GM12878 (cell line): ENCODE measurements around the gene IRF1. TPM values are rescaled to one million over a fixed set of nuclear protein-coding genes. Genes with fewer than 3 reads are reported as not detected.

Experiments
- BMI1 ChIP-seq: fragments of 450-650 bp; IDR thresholded peaks from 2 replicates; pipeline ENCODE4 v1.6.1; 2016; ENCODE audit warnings: mild to moderate bottlenecking, moderate library complexity, borderline replicate concordance
- CHD4 ChIP-seq: fragments of 200-600 bp; sonication (generic); IDR thresholded peaks from 2 replicates; pipeline ENCODE4 v1.6.1; 2016; ENCODE audit warnings: mild to moderate bottlenecking
- CTCF ChIP-seq, 3 experiments: IDR thresholded peaks in 2 of 3; conservative IDR thresholded peaks in 1 of 3; 2 replicates each; pipeline ENCODE4 v1.5.1; 2011; ENCODE audit warnings: low read depth in 3 of 3, low read length in 3 of 3, mild to moderate bottlenecking in 3 of 3, control low read depth in 2 of 3, moderate library complexity in 2 of 3, inconsistent platforms in 1 of 3, mixed read lengths in 1 of 3; ENCODE audit not compliant: control insufficient read depth in 2 of 3, insufficient read depth in 1 of 3; ENCODE audit errors: extremely low read depth in 1 of 3
- ETV6 ChIP-seq, 2 experiments: fragments of 450-650 bp in 1 of 2; IDR thresholded peaks in 1 of 2; conservative IDR thresholded peaks in 1 of 2; 2 replicates each; pipeline ENCODE4 v1.6.1; 2014; ENCODE audit warnings: antibody characterized with exemption in 1 of 2, borderline replicate concordance in 1 of 2, low read depth in 1 of 2, mild to moderate bottlenecking in 1 of 2, moderate library complexity in 1 of 2
- MYB ChIP-seq: fragments of 150-350 bp; IDR thresholded peaks from 2 replicates; pipeline ENCODE4 v1.6.1; 2014; ENCODE audit warnings: mild to moderate bottlenecking, low read depth, low read length, borderline replicate concordance
- MYC ChIP-seq: IDR thresholded peaks from 2 replicates; pipeline ENCODE4 v1.6.1; 2011; ENCODE audit warnings: mild to moderate bottlenecking, low read length, moderate library complexity, inconsistent platforms; ENCODE audit not compliant: insufficient read depth, insufficient replicate concordance, insufficient read length, severe bottlenecking
- NBN ChIP-seq: fragments of 450-650 bp; IDR thresholded peaks from 2 replicates; pipeline ENCODE4 v1.6.1; 2016
- NFYA ChIP-seq: IDR thresholded peaks from 2 replicates; pipeline ENCODE4 v1.6.1; 2011; ENCODE audit warnings: low read depth, mild to moderate bottlenecking, low read length, improper control_type of control experiment, borderline replicate concordance
- NRF1 ChIP-seq: conservative IDR thresholded peaks from 2 replicates; pipeline ENCODE4 v1.6.1; 2011; ENCODE audit warnings: mild to moderate bottlenecking, low read depth, low read length, improper control_type of control experiment
- PAX8 ChIP-seq: fragments of 450-650 bp; IDR thresholded peaks from 2 replicates; pipeline ENCODE4 v1.6.1; 2017; ENCODE audit warnings: mild to moderate bottlenecking, moderate library complexity
- RB1 ChIP-seq: fragments of 450-650 bp; formaldehyde crosslinking; IDR thresholded peaks from 2 replicates; pipeline ENCODE4 v1.6.1; 2017; ENCODE audit warnings: mild to moderate bottlenecking, borderline replicate concordance
- RUNX3 ChIP-seq: IDR thresholded peaks from 2 replicates; pipeline ENCODE4 v1.6.1; 2012; ENCODE audit warnings: low read length, inconsistent platforms
- SIN3A ChIP-seq: IDR thresholded peaks from 2 replicates; pipeline ENCODE4 v1.6.1; 2012; ENCODE audit warnings: low read depth, low read length, improper control_type of control experiment
- SMARCA5 ChIP-seq: fragments of 450-650 bp; IDR thresholded peaks from 2 replicates; pipeline ENCODE4 v1.6.1; 2017; ENCODE audit warnings: mild to moderate bottlenecking
- YBX1 ChIP-seq: fragments of 450-650 bp; IDR thresholded peaks from 2 replicates; pipeline ENCODE4 v1.6.1; 2016; ENCODE audit warnings: antibody characterized with exemption
- ZNF622 ChIP-seq: fragments of 450-650 bp; IDR thresholded peaks from 2 replicates; pipeline ENCODE4 v1.6.1; 2017; ENCODE audit warnings: mild to moderate bottlenecking, inconsistent platforms
- polyA plus RNA-seq, 11 experiments: library from polyadenylated mRNA; depleted of rRNA in 4 of 11; unstranded in 6 of 11; stranded (reverse) in 5 of 11; fragments of >200 nt; fragmentation: Nextera tagmentation in 4 of 11; fragmentation: Illumina TruSeq in 1 of 11; extraction: Ambion mirVana in 4 of 11; extraction: Trizol in 1 of 11; gene quantifications; 1 replicate in 1 of 11; 2 replicates in 10 of 11; pipeline versions ENCODE4 v1.2.1 to v1.2.3, GENCODE V29; 2011 to 2016; ENCODE audit warnings: inconsistent platforms in 2 of 11, missing spikeins in 2 of 11, low read depth in 1 of 11
- total RNA-seq, 4 experiments: library from RNA; depleted of rRNA in 3 of 4; stranded (reverse); fragments of >200 nt in 3 of 4; fragmentation: Illumina TruSeq in 1 of 4; extraction: Trizol in 1 of 4; gene quantifications; 2 replicates each; pipeline versions ENCODE4 v1.2.1 to v1.2.3, GENCODE V29; 2013 to 2021
- TF ChIP-seq, protein P1 (sequence below): IDR thresholded peaks from 2 replicates; pipeline ENCODE4 v1.6.1; 2011; ENCODE audit warnings: borderline replicate concordance, low read depth, mild to moderate bottlenecking, moderate library complexity, low read length; ENCODE audit not compliant: insufficient read depth, poor library complexity, severe bottlenecking
- TF ChIP-seq, protein P2 (sequence below): IDR thresholded peaks from 2 replicates; pipeline ENCODE4 v1.6.1; 2012; ENCODE audit warnings: improper control_type of control experiment, low read depth, low read length; ENCODE audit not compliant: insufficient replicate concordance

IRF1 gene
- total and polyA plus RNA-seq, 10 of the 15 experiments (the other 5 are each of a cell fraction or from before 2014, with no cell fraction given) = 6.9 to 68.0 (median 49.6) TPM

- 0 out of 6 replicates have a peak, but pooled peaks of 2 of the 3 experiments have one; percentile 3 to 7 for TF ChIP-seq CTCF (IDR thresholded peaks at IDR 0.05 in 2 of 3, conservative IDR thresholded peaks at IDR 0.05 in 1 of 3; ENCODE audit: control insufficient read depth in 2 of 3, extremely low read depth in 1 of 3, insufficient read depth in 1 of 3, low read depth in 3 of 3, low read length in 3 of 3)
- TF ChIP-seq, protein P1, sequence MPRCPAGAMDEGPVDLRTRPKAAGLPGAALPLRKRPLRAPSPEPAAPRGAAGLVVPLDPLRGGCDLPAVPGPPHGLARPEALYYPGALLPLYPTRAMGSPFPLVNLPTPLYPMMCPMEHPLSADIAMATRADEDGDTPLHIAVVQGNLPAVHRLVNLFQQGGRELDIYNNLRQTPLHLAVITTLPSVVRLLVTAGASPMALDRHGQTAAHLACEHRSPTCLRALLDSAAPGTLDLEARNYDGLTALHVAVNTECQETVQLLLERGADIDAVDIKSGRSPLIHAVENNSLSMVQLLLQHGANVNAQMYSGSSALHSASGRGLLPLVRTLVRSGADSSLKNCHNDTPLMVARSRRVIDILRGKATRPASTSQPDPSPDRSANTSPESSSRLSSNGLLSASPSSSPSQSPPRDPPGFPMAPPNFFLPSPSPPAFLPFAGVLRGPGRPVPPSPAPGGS = peak; percentile 65
- no peak for TF ChIP-seq MYB
- peak; percentile 12; the same call in 1 of the 2 replicates for TF ChIP-seq NBN
- no peak; the same call in 1 of the 2 replicates for TF ChIP-seq RB1
- TF ChIP-seq NRF1 = no peak
- no peak for TF ChIP-seq SMARCA5
- TF ChIP-seq, protein P2, sequence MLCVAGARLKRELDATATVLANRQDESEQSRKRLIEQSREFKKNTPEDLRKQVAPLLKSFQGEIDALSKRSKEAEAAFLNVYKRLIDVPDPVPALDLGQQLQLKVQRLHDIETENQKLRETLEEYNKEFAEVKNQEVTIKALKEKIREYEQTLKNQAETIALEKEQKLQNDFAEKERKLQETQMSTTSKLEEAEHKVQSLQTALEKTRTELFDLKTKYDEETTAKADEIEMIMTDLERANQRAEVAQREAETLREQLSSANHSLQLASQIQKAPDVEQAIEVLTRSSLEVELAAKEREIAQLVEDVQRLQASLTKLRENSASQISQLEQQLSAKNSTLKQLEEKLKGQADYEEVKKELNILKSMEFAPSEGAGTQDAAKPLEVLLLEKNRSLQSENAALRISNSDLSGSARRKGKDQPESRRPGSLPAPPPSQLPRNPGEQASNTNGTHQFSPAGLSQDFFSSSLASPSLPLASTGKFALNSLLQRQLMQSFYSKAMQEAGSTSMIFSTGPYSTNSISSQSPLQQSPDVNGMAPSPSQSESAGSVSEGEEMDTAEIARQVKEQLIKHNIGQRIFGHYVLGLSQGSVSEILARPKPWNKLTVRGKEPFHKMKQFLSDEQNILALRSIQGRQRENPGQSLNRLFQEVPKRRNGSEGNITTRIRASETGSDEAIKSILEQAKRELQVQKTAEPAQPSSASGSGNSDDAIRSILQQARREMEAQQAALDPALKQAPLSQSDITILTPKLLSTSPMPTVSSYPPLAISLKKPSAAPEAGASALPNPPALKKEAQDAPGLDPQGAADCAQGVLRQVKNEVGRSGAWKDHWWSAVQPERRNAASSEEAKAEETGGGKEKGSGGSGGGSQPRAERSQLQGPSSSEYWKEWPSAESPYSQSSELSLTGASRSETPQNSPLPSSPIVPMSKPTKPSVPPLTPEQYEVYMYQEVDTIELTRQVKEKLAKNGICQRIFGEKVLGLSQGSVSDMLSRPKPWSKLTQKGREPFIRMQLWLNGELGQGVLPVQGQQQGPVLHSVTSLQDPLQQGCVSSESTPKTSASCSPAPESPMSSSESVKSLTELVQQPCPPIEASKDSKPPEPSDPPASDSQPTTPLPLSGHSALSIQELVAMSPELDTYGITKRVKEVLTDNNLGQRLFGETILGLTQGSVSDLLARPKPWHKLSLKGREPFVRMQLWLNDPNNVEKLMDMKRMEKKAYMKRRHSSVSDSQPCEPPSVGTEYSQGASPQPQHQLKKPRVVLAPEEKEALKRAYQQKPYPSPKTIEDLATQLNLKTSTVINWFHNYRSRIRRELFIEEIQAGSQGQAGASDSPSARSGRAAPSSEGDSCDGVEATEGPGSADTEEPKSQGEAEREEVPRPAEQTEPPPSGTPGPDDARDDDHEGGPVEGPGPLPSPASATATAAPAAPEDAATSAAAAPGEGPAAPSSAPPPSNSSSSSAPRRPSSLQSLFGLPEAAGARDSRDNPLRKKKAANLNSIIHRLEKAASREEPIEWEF = no peak
- TF ChIP-seq ETV6 (conservative IDR thresholded peaks at IDR 0.05 in 1 of 2, IDR thresholded peaks at IDR 0.05 in 1 of 2; ENCODE audit: borderline replicate concordance in 1 of 2, low read depth in 1 of 2) = peak in 1 of 2 experiments; percentile 37; a peak in 1 of 4 replicates
- no peak for TF ChIP-seq MYC
- no peak for TF ChIP-seq YBX1
- TF ChIP-seq NFYA = no peak
- TF ChIP-seq RUNX3 = no peak
- no peak for TF ChIP-seq CHD4
- no peak for TF ChIP-seq PAX8
- TF ChIP-seq ZNF622 = no peak
- 0 out of 2 replicates have a peak, but pooled peaks have one; percentile 20 for TF ChIP-seq SIN3A
- no peak for TF ChIP-seq BMI1
These were observed at the start of gene IRF1 (continued) for GRCh38 chr5:132490484-132491367.
